SU-DHL-6 (cell line): ENCODE results near the gene ERC1.

Experiments used
- H2AFZ ChIP-seq: fragments of 200-600 bp; sonication (generic); 2 replicates; pipeline ENCODE4 v1.6.1; 2014; ENCODE audit warnings: low read depth, mild to moderate bottlenecking, moderate library complexity, mixed read lengths, antibody characterized with exemption, low read length; ENCODE audit not compliant: severe bottlenecking
- H3F3A ChIP-seq: fragments of 200-600 bp; shearing (Covaris generic); 2 replicates; pipeline ENCODE4 v1.6.0; 2016; ENCODE audit warnings: antibody characterized with exemption, mild to moderate bottlenecking; ENCODE audit not compliant: insufficient read depth
- H3K27ac ChIP-seq: fragments of 200-600 bp; sonication (generic); 2 replicates; pipeline ENCODE4 v1.5.1; 2016; ENCODE audit warnings: low read depth, mild to moderate bottlenecking, low read length, moderate library complexity, mixed read lengths
- H3K27me3 ChIP-seq: fragments of 200-600 bp; sonication (generic), shearing (Covaris generic); 2 replicates; pipeline ENCODE4 v1.6.0; 2014; ENCODE audit warnings: mild to moderate bottlenecking, low read length
- H3K36me3 ChIP-seq: fragments of 200-600 bp; sonication (generic); 2 replicates; pipeline ENCODE4 v1.6.1; 2014; ENCODE audit warnings: mild to moderate bottlenecking, low read length, mixed read lengths
- H3K4me2 ChIP-seq: fragments of 300-600, 200-600 bp; shearing (Covaris generic), sonication (generic); 2 replicates; pipeline ENCODE4 v1.6.0; 2014; ENCODE audit warnings: low read length, low read depth, mild to moderate bottlenecking; ENCODE audit not compliant: poor library complexity, severe bottlenecking
- H3K4me3 ChIP-seq: fragments of 200-600 bp; sonication (generic); 2 replicates; pipeline ENCODE4 v1.5.1; 2014; ENCODE audit warnings: antibody characterized with exemption, low read length, mild to moderate bottlenecking, mixed read lengths; ENCODE audit not compliant: insufficient read depth, poor library complexity, severe bottlenecking
- H3K79me2 ChIP-seq: fragments of 200-600 bp; sonication (generic); 2 replicates; pipeline ENCODE4 v1.6.1; 2014; ENCODE audit warnings: mild to moderate bottlenecking, low read length, moderate library complexity; ENCODE audit not compliant: insufficient read depth
- H3K9ac ChIP-seq: fragments of 200-600 bp; sonication (generic); 2 replicates; pipeline ENCODE4 v1.7.0; 2014; ENCODE audit warnings: mild to moderate bottlenecking, low read length
- H3K9me2 ChIP-seq: fragments of 200-600 bp; sonication (generic); replicated peaks from 2 replicates; pipeline ENCODE4 v1.6.1; 2014; ENCODE audit warnings: low read length; ENCODE audit not compliant: insufficient read depth
- H3K9me3 ChIP-seq: fragments of 200-600 bp; sonication (generic); 2 replicates; pipeline ENCODE4 v1.6.1; 2014; ENCODE audit warnings: low read length, mixed read lengths; ENCODE audit not compliant: insufficient read depth
- H4K20me1 ChIP-seq: fragments of 200-600 bp; sonication (generic); 2 replicates; pipeline ENCODE4 v1.6.1; 2014; ENCODE audit warnings: low read depth, mild to moderate bottlenecking, antibody characterized with exemption, low read length, moderate library complexity, mixed read lengths
- EZH2phosphoT487 ChIP-seq: fragments of 200-600 bp; sonication (generic), shearing (Covaris generic); conservative IDR thresholded peaks from 2 replicates; pipeline ENCODE4 v1.6.1; 2018; ENCODE audit warnings: mild to moderate bottlenecking, antibody characterized with exemption, low read length, moderate library complexity, mixed read lengths
- TF ChIP-seq, protein P1 (sequence below): fragments of 200-600 bp; sonication (generic); IDR thresholded peaks from one replicate; pipeline ENCODE4 v1.5.1; 2017; ENCODE audit warnings: antibody characterized with exemption, mild to moderate bottlenecking, low read length, moderate library complexity; ENCODE audit not compliant: insufficient read depth, poor library complexity, severe bottlenecking

Gene ERC1

DNA sequence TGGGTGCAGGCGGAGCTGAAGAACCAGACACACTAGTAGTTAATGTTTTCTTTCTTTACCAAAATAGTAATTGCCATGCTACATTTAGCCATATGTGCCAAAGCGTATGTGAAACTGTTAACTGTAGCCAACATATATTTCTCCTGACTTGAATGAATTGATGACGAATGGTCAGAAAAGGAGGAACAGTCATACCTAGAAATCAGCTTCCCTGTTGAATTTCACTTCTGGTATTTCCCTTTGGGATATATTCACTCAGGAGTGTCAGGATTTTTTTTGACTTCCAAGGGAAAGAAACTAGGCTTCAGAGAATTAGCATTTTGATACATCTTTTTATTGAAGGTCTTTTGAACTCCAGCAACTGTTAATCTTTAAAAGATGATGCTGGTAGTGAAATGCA, 87.0 kb downstream of the ERC1 start:
- H3K9me2 ChIP-seq = no peaks in the 10 kb centered on the region
- H3K27me3 ChIP-seq = no peaks in the 10 kb centered on the region
- no peaks in the 10 kb centered on the region for H3K9me3 ChIP-seq
- H3K4me2 ChIP-seq = no peak overlapping the region
- no peak overlapping the region for H3K4me3 ChIP-seq
- H3K9ac ChIP-seq = no peak overlapping the region
- H3K36me3 ChIP-seq = no peaks in the 10 kb centered on the region
- H4K20me1 ChIP-seq = no peaks in the 10 kb centered on the region
- H3K27ac ChIP-seq = no peak overlapping the region
- TF ChIP-seq, protein P1, sequence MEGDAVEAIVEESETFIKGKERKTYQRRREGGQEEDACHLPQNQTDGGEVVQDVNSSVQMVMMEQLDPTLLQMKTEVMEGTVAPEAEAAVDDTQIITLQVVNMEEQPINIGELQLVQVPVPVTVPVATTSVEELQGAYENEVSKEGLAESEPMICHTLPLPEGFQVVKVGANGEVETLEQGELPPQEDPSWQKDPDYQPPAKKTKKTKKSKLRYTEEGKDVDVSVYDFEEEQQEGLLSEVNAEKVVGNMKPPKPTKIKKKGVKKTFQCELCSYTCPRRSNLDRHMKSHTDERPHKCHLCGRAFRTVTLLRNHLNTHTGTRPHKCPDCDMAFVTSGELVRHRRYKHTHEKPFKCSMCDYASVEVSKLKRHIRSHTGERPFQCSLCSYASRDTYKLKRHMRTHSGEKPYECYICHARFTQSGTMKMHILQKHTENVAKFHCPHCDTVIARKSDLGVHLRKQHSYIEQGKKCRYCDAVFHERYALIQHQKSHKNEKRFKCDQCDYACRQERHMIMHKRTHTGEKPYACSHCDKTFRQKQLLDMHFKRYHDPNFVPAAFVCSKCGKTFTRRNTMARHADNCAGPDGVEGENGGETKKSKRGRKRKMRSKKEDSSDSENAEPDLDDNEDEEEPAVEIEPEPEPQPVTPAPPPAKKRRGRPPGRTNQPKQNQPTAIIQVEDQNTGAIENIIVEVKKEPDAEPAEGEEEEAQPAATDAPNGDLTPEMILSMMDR = no peak
- TF ChIP-seq EZH2phosphoT487 = no peak
- no peaks in the 10 kb centered on the region for H3K79me2 ChIP-seq
- H2AFZ ChIP-seq = no peak overlapping the region
- H3F3A ChIP-seq = no peaks in the 10 kb centered on the region; the same call in 1 of the 2 replicates

DNA sequence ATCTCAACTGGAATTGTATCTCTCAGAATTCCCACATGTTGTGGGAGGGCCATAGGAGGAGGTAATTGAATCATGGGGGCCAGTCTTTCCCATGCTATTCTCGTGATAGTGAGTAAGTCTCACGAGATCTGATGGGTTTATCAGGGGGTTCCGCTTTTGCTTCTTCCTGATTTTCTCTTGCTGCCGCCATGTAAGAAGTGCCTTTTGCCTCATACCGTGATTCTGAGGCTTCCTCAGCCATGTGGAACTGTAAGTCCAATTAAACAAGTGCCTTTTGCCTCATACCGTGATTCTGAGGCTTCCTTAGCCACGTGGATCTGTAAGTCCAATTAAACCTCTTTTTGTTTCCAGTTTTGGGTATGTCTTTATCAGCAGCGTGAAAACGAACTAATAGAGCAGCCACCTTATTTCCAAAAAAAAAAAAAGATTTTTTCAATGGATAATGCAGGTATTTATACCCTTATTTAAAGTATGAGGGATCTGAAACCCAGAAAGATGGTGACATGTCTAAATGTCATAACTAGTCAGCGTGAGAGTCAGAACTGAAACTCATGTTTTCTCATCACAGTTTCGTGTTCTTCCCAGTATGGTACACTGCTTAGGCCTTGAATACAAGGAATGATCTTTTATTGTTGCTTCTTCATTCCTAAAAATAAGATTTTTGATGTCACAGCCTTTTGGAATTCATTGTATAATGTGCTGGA, 89.6 kb downstream of the ERC1 start:
- Histone ChIP-seq H3K9ac (no peak overlapping the region), H3K4me3 (no peak overlapping the region), H3F3A (peaks cover 6% of the 10 kb centered on the region; the same call in 1 of the 2 replicates), H3K4me2 (no peak overlapping the region), H4K20me1 (no peaks in the 10 kb centered on the region), H3K27me3 (no peaks in the 10 kb centered on the region), H3K36me3 (no peaks in the 10 kb centered on the region), H3K9me2 (no peaks in the 10 kb centered on the region), H3K27ac (no peak overlapping the region), H3K79me2 (no peaks in the 10 kb centered on the region), H3K9me3 (no peaks in the 10 kb centered on the region), H2AFZ (no peak overlapping the region)
- TF ChIP-seq EZH2phosphoT487 = no peak
- TF ChIP-seq, protein P1 = no peak

DNA sequence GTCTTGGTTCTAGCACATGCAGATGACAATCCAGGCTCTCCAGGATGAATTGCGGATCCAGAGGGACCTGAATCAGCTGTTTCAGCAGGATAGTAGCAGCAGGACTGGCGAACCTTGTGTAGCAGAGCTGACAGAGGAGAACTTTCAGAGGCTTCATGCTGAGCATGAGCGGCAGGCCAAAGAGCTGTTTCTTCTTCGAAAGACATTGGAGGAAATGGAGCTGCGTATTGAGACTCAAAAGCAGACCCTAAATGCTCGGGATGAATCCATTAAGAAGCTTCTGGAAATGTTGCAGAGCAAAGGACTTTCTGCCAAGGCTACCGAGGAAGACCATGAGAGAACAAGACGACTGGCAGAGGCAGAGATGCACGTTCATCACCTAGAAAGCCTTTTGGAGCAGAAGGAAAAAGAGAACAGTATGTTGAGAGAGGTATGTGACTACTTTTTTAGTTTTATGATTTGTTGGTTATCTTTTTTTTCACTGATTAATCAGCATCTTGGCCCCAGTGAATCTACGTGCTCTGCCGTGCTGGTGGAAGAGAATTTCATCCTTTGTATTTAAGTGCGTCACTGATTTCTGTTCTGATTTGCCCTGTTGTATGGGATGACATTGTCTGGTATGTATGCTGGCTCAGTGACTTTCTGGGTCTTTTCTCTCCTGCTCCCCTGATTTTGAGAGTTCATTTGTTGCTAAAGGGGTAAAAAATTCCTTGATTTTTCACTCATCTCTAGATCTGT, 92.3 kb downstream of the ERC1 start:
- no peak overlapping the region for H3K27ac ChIP-seq
- TF ChIP-seq EZH2phosphoT487 = no peak
- TF ChIP-seq, protein P1 = no peak

More for the DNA sequence above, 92.3 kb downstream of the ERC1 start:
- Histone ChIP-seq H2AFZ (no peak overlapping the region), H3K9me3 (no peaks in the 10 kb centered on the region), H3K9me2 (no peaks in the 10 kb centered on the region), H3K9ac (no peak overlapping the region), H3K4me2 (no peak overlapping the region), H3K27me3 (no peaks in the 10 kb centered on the region), H3K4me3 (no peak overlapping the region), H3K36me3 (no peaks in the 10 kb centered on the region), H3F3A (peaks cover 6% of the 10 kb centered on the region; the same call in 1 of the 2 replicates), H3K79me2 (no peaks in the 10 kb centered on the region), H4K20me1 (no peaks in the 10 kb centered on the region)
